Neuronal stem cell (in vitro differentiated cells): ENCODE data around the gene SLC9A8.
A peak's percentile ranks its signal among the peaks of the same experiment; 100 is the strongest.
"Not testable (repeated sequence)": the region's sequence is repeated elsewhere in the genome, so short reads cannot be mapped to it uniquely, and the experiment has no call there.

Source experiments
- DNase-seq: peaks from one replicate; pipeline ENCODE4 v3.0.0-alpha.2; 2013; ENCODE audit warnings: low spot score
- H2AFZ ChIP-seq: one replicate; pipeline ENCODE4 v1.6.1; 2013; ENCODE audit warnings: mild to moderate bottlenecking, low read length, inconsistent platforms
- H2AK5ac ChIP-seq: 2 replicates; pipeline ENCODE4 v1.6.1; 2013; ENCODE audit warnings: low read depth, mild to moderate bottlenecking, inconsistent platforms, low read length, moderate library complexity, mixed read lengths
- H2BK120ac ChIP-seq: 2 replicates; pipeline ENCODE4 v1.6.1; 2013; ENCODE audit warnings: low read depth, mild to moderate bottlenecking, inconsistent platforms, low read length, moderate library complexity, mixed read lengths
- H2BK12ac ChIP-seq: one replicate; pipeline ENCODE4 v1.6.1; 2013; ENCODE audit warnings: low read length, inconsistent platforms
- H2BK15ac ChIP-seq: 2 replicates; pipeline ENCODE4 v1.6.1; 2013; ENCODE audit warnings: mild to moderate bottlenecking, low read length, inconsistent platforms, mixed read lengths
- H2BK5ac ChIP-seq: one replicate; pipeline ENCODE4 v1.6.1; 2013; ENCODE audit warnings: inconsistent platforms, mild to moderate bottlenecking, low read length, moderate library complexity
- H3K14ac ChIP-seq: one replicate; pipeline ENCODE4 v1.6.1; 2013; ENCODE audit warnings: low read length, inconsistent platforms
- H3K18ac ChIP-seq: 2 replicates; pipeline ENCODE4 v1.6.1; 2013; ENCODE audit warnings: low read length, inconsistent platforms
- H3K23ac ChIP-seq: 2 replicates; pipeline ENCODE4 v1.6.1; 2013; ENCODE audit warnings: low read depth, mild to moderate bottlenecking, mixed read lengths, low read length, inconsistent platforms; ENCODE audit not compliant: poor library complexity
- H3K27ac ChIP-seq: replicated peaks from 3 replicates; pipeline ENCODE4 v1.5.1; 2013; ENCODE audit warnings: low read length, inconsistent platforms
- H3K27me3 ChIP-seq, 3 experiments: 2 replicates each; pipeline ENCODE4 v1.6.1; 2013; ENCODE audit warnings: low read length in 3 of 3, mild to moderate bottlenecking in 2 of 3, inconsistent platforms in 1 of 3, low read depth in 1 of 3, mixed read lengths in 1 of 3, moderate library complexity in 1 of 3; ENCODE audit not compliant: control insufficient read depth in 3 of 3, insufficient read depth in 3 of 3
- H3K36me3 ChIP-seq, 2 donors: replicated peaks in 1 of 2; 2 replicates each; pipeline ENCODE4 v1.6.1; 2013; ENCODE audit warnings: low read length in 2 of 2; ENCODE audit not compliant: control insufficient read depth in 2 of 2, insufficient read depth in 2 of 2
- H3K4ac ChIP-seq: 2 replicates; pipeline ENCODE4 v1.6.1; 2013; ENCODE audit warnings: inconsistent platforms, mild to moderate bottlenecking, low read length, moderate library complexity
- H3K4me1 ChIP-seq, 2 donors: 1 replicate in 1 of 2; 2 replicates in 1 of 2; pipeline ENCODE4 v1.6.1; 2013; ENCODE audit warnings: low read length in 2 of 2, low read depth in 1 of 2; ENCODE audit not compliant: control insufficient read depth in 2 of 2, insufficient read depth in 1 of 2
- H3K4me2 ChIP-seq: one replicate; pipeline ENCODE4 v1.6.1; 2013; ENCODE audit warnings: mild to moderate bottlenecking, low read length, inconsistent platforms; ENCODE audit not compliant: insufficient read depth, poor library complexity, severe bottlenecking
- H3K4me3 ChIP-seq, 2 donors: 2 replicates each; pipeline ENCODE4 v1.5.1; 2013; ENCODE audit warnings: low read length in 2 of 2, mild to moderate bottlenecking in 2 of 2, inconsistent platforms in 1 of 2, moderate library complexity in 1 of 2
- H3K79me1 ChIP-seq: one replicate; pipeline ENCODE4 v1.6.1; 2013; ENCODE audit warnings: low read depth, mild to moderate bottlenecking, inconsistent platforms, low read length, moderate library complexity
- H3K9ac ChIP-seq: one replicate; pipeline ENCODE4 v1.6.1; 2013; ENCODE audit warnings: mild to moderate bottlenecking, low read depth, low read length, inconsistent platforms; ENCODE audit not compliant: poor library complexity
- H3K9me3 ChIP-seq, 2 donors: replicated peaks in 1 of 2; 2 replicates each; pipeline versions ENCODE3 to v1.6.1; 2013; ENCODE audit warnings: low read length in 2 of 2, mild to moderate bottlenecking in 2 of 2, inconsistent platforms in 1 of 2, low read depth in 1 of 2, mixed read lengths in 1 of 2, moderate library complexity in 1 of 2; ENCODE audit not compliant: control insufficient read depth in 2 of 2, insufficient read depth in 1 of 2
- H4K8ac ChIP-seq: one replicate; pipeline ENCODE4 v1.6.1; 2013; ENCODE audit warnings: low read depth, mild to moderate bottlenecking, inconsistent platforms, low read length, moderate library complexity
- H4K91ac ChIP-seq: one replicate; pipeline ENCODE4 v1.6.1; 2013; ENCODE audit warnings: low read length, low read depth, mild to moderate bottlenecking, inconsistent platforms; ENCODE audit not compliant: poor library complexity
- WGBS, 2 donors: extraction: QIAGEN DNeasy Blood & Tissue Kit; methylation state at CpG; one replicate each; pipeline ENCODE4 v1.1.7; 2013; ENCODE audit warnings: missing lambda C conversion rate in 2 of 2, mixed read lengths in 1 of 2; ENCODE audit not compliant: insufficient read length in 2 of 2, insufficient replicate concordance in 1 of 2; ENCODE audit errors: extremely low coverage in 2 of 2; 5-methylcytosine and 5-hydroxymethylcytosine counted together

SLC9A8 gene

GRCh38 chr20:49770634-49771033, 42.0 kb upstream of the SLC9A8 start:
- no peak for DNase-seq
- H4K8ac ChIP-seq, result no peak overlapping the region
- H3K9me3 ChIP-seq, result peaks cover 0 to 8% of the 10 kb centered on the region in 2 donors
- H2BK120ac ChIP-seq, result no peak overlapping the region
- WGBS, 2 donors, result no CpG with 5 or more reads among the region's 1 CpG
- H3K9ac ChIP-seq, result no peak overlapping the region
- H3K4ac ChIP-seq, result no peak overlapping the region
- H3K4me1 ChIP-seq, result peaks cover 19 to 22% of the 10 kb centered on the region in 2 donors
- H3K14ac ChIP-seq, result no peak overlapping the region
- no peak overlapping the region for H2BK5ac ChIP-seq
- H2AFZ ChIP-seq, result no peak overlapping the region
- no peaks in the 10 kb centered on the region for H3K36me3 ChIP-seq
- no peak overlapping the region for H2BK15ac ChIP-seq
- H3K4me3 ChIP-seq, result no peak overlapping the region
- peak overlapping the region; percentile 16 for H2AK5ac ChIP-seq
- no peaks in the 10 kb centered on the region for H3K27me3 ChIP-seq
- no peak overlapping the region for H3K27ac ChIP-seq
- H2BK12ac ChIP-seq, result no peak overlapping the region
- no peaks in the 10 kb centered on the region for H3K79me1 ChIP-seq
- no peak overlapping the region for H4K91ac ChIP-seq
- no peak overlapping the region for H3K18ac ChIP-seq
- no peak overlapping the region for H3K23ac ChIP-seq
- H3K4me2 ChIP-seq, result no peak overlapping the region

DNA sequence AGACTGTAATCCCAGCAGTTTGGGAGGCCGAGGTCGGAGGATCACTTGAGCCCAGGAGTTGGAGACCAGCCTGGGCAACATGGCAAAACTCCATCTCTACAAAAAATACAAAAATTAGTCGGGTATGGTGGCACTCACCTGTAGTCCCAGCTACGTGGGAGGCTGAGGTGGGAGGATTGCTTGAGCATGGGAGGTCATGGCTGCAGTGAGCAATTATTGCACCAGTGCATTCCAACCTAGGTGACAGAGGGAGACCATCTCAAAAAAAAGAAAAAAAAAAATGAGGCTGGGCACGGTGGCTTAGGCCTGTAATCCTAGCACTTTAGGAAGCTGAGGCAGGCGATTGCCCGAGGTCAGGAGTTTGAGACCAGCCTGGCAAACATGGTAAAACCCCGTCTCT, 38.4 kb upstream of the SLC9A8 start:
- H3K9ac ChIP-seq, H2BK15ac ChIP-seq, H2AFZ ChIP-seq, H3K27me3 ChIP-seq, H2AK5ac ChIP-seq, H3K4me3 ChIP-seq, H3K27ac ChIP-seq, H2BK5ac ChIP-seq, H4K8ac ChIP-seq, H3K4ac ChIP-seq, H4K91ac ChIP-seq, H3K79me1 ChIP-seq, H3K9me3 ChIP-seq, H2BK120ac ChIP-seq, H3K4me2 ChIP-seq, H3K36me3 ChIP-seq, H3K14ac ChIP-seq, H3K18ac ChIP-seq, H3K23ac ChIP-seq, H2BK12ac ChIP-seq, DNase-seq: not testable (repeated sequence)
- H3K4me1 ChIP-seq, result peaks cover 14 to 23% of the 10 kb centered on the region in 2 donors
- no CpG with 5 or more reads among the region's 8 CpGs for WGBS, 2 donors

DNA sequence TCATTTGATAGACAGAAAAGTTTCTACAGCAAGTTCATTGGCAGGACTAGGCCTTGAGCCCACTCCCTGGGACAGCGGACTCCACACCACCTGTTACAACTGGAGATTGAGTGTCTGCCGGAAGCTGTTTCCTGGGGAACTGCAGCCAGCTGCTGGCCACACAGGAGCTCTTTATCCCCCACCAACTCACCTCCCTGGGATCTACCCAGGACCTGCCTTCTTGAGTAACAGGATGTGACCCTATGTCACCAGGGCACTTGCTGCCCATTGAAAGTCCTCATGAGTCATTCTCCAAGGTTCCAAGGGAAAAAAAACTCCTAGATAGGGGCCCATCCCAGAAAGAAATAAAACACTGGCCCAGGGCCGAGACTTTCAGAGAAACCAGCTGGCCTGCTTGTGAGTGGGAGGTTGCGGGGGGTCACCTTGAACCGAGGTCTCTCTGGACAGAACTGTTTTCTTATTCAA, 37.4 kb upstream of the SLC9A8 start:
- WGBS, 2 donors, result no CpG with 5 or more reads among the region's 5 CpGs
- Histone ChIP-seq H3K4me2 (no peak overlapping the region), H3K9me3 (no peaks in the 10 kb centered on the region), H4K91ac (no peak overlapping the region), H2BK12ac (no peak overlapping the region), H3K18ac (no peak overlapping the region), H3K36me3 (no peaks in the 10 kb centered on the region), H2BK120ac (no peak overlapping the region), H3K27me3 (no peaks in the 10 kb centered on the region), H4K8ac (no peak overlapping the region), H2BK5ac (no peak overlapping the region), H3K4me3 (no peak overlapping the region), H3K14ac (no peak overlapping the region), H2BK15ac (no peak overlapping the region), H3K4me1 (peaks cover 14 to 23% of the 10 kb centered on the region in 2 donors), H3K9ac (no peak overlapping the region), H3K79me1 (no peaks in the 10 kb centered on the region), H2AFZ (no peak overlapping the region), H2AK5ac (no peak overlapping the region), H3K4ac (no peak overlapping the region), H3K23ac (no peak overlapping the region), H3K27ac (no peak overlapping the region)
- DNase-seq, result peak; percentile 32

GRCh38 chr20:49779972-49780371, 32.7 kb upstream of the SLC9A8 start:
- Histone ChIP-seq H2AK5ac (no peak overlapping the region), H3K9ac (no peak overlapping the region), H3K9me3 (no peaks in the 10 kb centered on the region), H3K4ac (no peak overlapping the region), H4K8ac (no peak overlapping the region), H3K79me1 (no peaks in the 10 kb centered on the region), H2BK15ac (no peak overlapping the region), H3K4me2 (no peak overlapping the region), H2BK12ac (no peak overlapping the region), H3K27me3 (no peaks in the 10 kb centered on the region), H3K23ac (no peak overlapping the region), H2BK5ac (no peak overlapping the region), H3K27ac (no peak overlapping the region), H3K4me1 (peaks cover 7 to 8% of the 10 kb centered on the region in 2 donors), H3K36me3 (no peaks in the 10 kb centered on the region), H3K14ac (no peak overlapping the region), H2BK120ac (no peak overlapping the region), H2AFZ (no peak overlapping the region), H3K4me3 (no peak overlapping the region), H4K91ac (no peak overlapping the region), H3K18ac (no peak overlapping the region)
- no peak for DNase-seq
- WGBS, 2 donors, result no CpG with 5 or more reads among the region's 1 CpG
